ENCODE measurements around the gene TXLNB. TPM values are rescaled to one million over a fixed set of nuclear protein-coding genes. Genes with fewer than 3 reads are reported as not detected.
"Not testable (repeated sequence)": the region's sequence is repeated elsewhere in the genome, so short reads cannot be mapped to it uniquely, and the experiment has no call there.

Gene TXLNB
- total RNA-seq, 1 donor from 2014 or later: 0.24 TPM

- ATAC-seq: no peak
Observed at GRCh38 chr6:139308936-139309603, 17.3 kb upstream of the TXLNB start.

- ATAC-seq: no peak
Observed at GRCh38 chr6:139308286-139308916, 16.6 kb upstream of the TXLNB start.

GRCh38 chr6:139306291-139306981 is 14.6 kb upstream of the TXLNB start:
- no peak for ATAC-seq

GRCh38 chr6:139303185-139303584 is 11.4 kb upstream of the TXLNB start:
- ATAC-seq: no peak

GRCh38 chr6:139297921-139298320 is 6.1 kb upstream of the TXLNB start:
- no peak for ATAC-seq

GRCh38 chr6:139296927-139297326 is 5.1 kb upstream of the TXLNB start:
- no peak for ATAC-seq

GRCh38 chr6:139295901-139296300 is 4.1 kb upstream of the TXLNB start:
- ATAC-seq: no peak

GRCh38 chr6:139294090-139294489 is 2.3 kb upstream of the TXLNB start:
- no peak for ATAC-seq

- ATAC-seq: not testable (repeated sequence)
Observed at GRCh38 chr6:139293230-139293629, 1.4 kb upstream of the TXLNB start.

GRCh38 chr6:139290787-139291311 is 949 bp downstream of the TXLNB start:
- peak; percentile 62 for ATAC-seq

- no peak for ATAC-seq
Observed at GRCh38 chr6:139289233-139289632, 2.6 kb downstream of the TXLNB start.

GRCh38 chr6:139288496-139289040 is 3.2 kb downstream of the TXLNB start:
- ATAC-seq: no peak

- no peak for ATAC-seq
Observed at GRCh38 chr6:139287868-139288267, 3.9 kb downstream of the TXLNB start.

GRCh38 chr6:139286438-139286837 is 5.4 kb downstream of the TXLNB start:
- not testable (repeated sequence) for ATAC-seq

- no peak for ATAC-seq
Observed at GRCh38 chr6:139285590-139285989, 6.2 kb downstream of the TXLNB start.

GRCh38 chr6:139284789-139285188 is 7.0 kb downstream of the TXLNB start:
- ATAC-seq: no peak

- no peak for ATAC-seq
Observed at GRCh38 chr6:139282684-139283083, 9.1 kb downstream of the TXLNB start.

GRCh38 chr6:139278190-139278589 is 13.6 kb downstream of the TXLNB start:
- ATAC-seq: no peak

GRCh38 chr6:139277587-139277986 is 14.2 kb downstream of the TXLNB start:
- no peak for ATAC-seq

- ATAC-seq: no peak
Observed at GRCh38 chr6:139277161-139277560, 14.6 kb downstream of the TXLNB start.

- no peak for ATAC-seq
Observed at GRCh38 chr6:139275279-139276055, 16.3 kb downstream of the TXLNB start.

GRCh38 chr6:139271056-139271455 is 20.7 kb downstream of the TXLNB start:
- peak; percentile 64 for ATAC-seq

GRCh38 chr6:139270249-139270648 is 21.5 kb downstream of the TXLNB start:
- no peak for ATAC-seq
